Measurements from ENCODE around the gene ZNF28.
"Not testable (repeated sequence)": the region's sequence is repeated elsewhere in the genome, so short reads cannot be mapped to it uniquely, and the experiment has no call there.

The ZNF28 gene

DNA sequence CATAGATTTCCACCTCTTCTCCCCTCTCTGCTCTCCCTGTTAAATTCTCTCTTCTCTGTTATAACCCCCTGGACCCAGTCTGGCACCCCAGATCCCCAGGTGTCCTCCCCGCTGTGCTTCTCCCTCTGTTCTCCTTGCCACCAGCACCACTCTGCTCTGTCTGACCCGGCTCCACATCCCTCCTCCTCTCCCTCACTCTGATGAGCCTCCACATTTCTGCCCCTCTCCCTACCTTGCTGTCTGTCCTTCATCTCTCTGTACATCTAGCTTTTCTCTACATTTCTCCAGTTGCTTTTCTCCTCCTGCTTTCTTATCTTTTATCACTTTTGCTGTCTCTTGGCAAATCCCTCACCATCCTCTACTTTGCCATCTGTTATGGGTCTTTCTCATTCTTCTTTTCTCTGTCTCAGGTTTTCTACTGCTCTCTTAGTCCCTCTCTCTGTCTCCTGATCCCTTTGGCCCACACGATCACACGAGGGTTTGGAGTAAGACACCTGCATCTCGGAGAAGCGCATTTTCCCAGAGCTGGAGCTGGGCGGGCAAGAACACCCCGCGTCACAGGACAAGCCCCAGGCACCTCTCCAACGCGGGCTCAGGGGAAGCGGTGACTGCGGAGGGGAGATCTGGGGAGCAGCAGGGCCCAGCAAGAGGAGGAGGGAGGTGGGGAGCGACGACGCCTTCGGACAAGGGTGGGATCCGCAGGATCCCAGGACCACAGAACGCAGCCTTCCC is 795 bp downstream of the ZNF28 start:
- H2AK5ac ChIP-seq (ENCODE audit: low read length); H3K23ac ChIP-seq (ENCODE audit: low read length); H2BK120ac ChIP-seq (ENCODE audit: low read depth, low read length); H3K79me1 ChIP-seq (ENCODE audit: low read length); H3K4me1 ChIP-seq (ENCODE audit: control insufficient read depth, low read depth, low read length); H3K4me3 ChIP-seq (ENCODE audit: low read length); DNase-seq; H3K36me3 ChIP-seq (ENCODE audit: control insufficient read depth, insufficient read depth, low read length); H3K27ac ChIP-seq (ENCODE audit: low read depth, low read length); H3K27me3 ChIP-seq (ENCODE audit: insufficient read depth, low read length, poor library complexity); H4K5ac ChIP-seq (ENCODE audit: low read length); H2BK15ac ChIP-seq (replicated peaks; ENCODE audit: low read depth); H3K79me2 ChIP-seq (ENCODE audit: control insufficient read depth, insufficient read depth, low read length); H4K8ac ChIP-seq (ENCODE audit: low read depth, low read length); H2BK5ac ChIP-seq (ENCODE audit: low read length); H3K18ac ChIP-seq (ENCODE audit: low read length); H3K4ac ChIP-seq (ENCODE audit: low read depth, low read length): not testable (repeated sequence)
- Histone ChIP-seq H3K4me2 (ENCODE audit: low read length) (peak overlapping the region; percentile 56), H3K9ac (ENCODE audit: low read length) (peak overlapping the region; percentile 73), H3K56ac (ENCODE audit: low read length) (peak overlapping the region; percentile 73)
- WGBS (ENCODE audit: extremely low coverage, insufficient coverage, low lambda C conversion rate): no CpG with 5 or more reads among the region's 19 CpGs

DNA sequence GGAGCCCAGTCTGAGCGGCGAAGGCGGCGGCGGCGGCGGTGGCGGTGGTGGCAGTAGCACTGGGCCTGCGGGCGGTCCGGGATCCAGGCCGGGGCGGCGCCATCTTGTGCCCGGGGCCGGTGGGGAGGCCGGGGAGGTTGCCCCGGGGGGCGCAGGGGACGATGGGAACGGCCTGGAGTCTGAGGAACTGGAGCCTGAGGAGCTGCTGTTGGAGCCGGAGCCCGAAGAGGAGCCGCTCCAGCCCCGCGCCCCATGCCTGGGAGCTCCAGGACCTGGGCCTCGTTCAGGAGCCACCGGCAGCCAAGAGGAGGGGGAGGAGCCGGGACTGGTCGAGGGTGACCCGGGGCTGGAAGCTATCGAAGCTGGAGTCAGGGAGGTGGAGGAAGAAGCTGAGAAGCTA is 11.6 kb downstream of the ZNF28 start:
- Histone ChIP-seq H3K4ac (ENCODE audit: low read depth, low read length) (no peak overlapping the region), H3K27me3 (ENCODE audit: insufficient read depth, low read length, poor library complexity) (no peaks in the 10 kb centered on the region), H3K4me1 (ENCODE audit: control insufficient read depth, low read depth, low read length) (no peaks in the 10 kb centered on the region), H3K18ac (ENCODE audit: low read length) (no peak overlapping the region), H3K56ac (ENCODE audit: low read length) (no peak overlapping the region), H3K79me1 (ENCODE audit: low read length) (no peaks in the 10 kb centered on the region), H3K27ac (ENCODE audit: low read depth, low read length) (no peak overlapping the region), H4K8ac (ENCODE audit: low read depth, low read length) (no peak overlapping the region), H4K5ac (ENCODE audit: low read length) (no peak overlapping the region), H3K23ac (ENCODE audit: low read length) (no peak overlapping the region), H2BK5ac (ENCODE audit: low read length) (no peak overlapping the region), H2AK5ac (ENCODE audit: low read length) (no peak overlapping the region), H3K4me3 (ENCODE audit: low read length) (no peak overlapping the region), H2BK120ac (ENCODE audit: low read depth, low read length) (no peak overlapping the region), H3K4me2 (ENCODE audit: low read length) (no peak overlapping the region), H3K79me2 (ENCODE audit: control insufficient read depth, insufficient read depth, low read length) (no peaks in the 10 kb centered on the region), H3K9ac (ENCODE audit: low read length) (no peak overlapping the region), H2BK15ac (replicated peaks; ENCODE audit: low read depth) (no peak overlapping the region), H3K36me3 (ENCODE audit: control insufficient read depth, insufficient read depth, low read length) (peaks cover 4% of the 10 kb centered on the region)
- no peak for DNase-seq
- no CpG with 5 or more reads among the region's 32 CpGs for WGBS (ENCODE audit: extremely low coverage, insufficient coverage, low lambda C conversion rate)

- H3K36me3 ChIP-seq (ENCODE audit: control insufficient read depth, insufficient read depth, low read length): peaks cover 14% of the 10 kb centered on the region
- whole genome bisulfite sequencing (ENCODE audit: extremely low coverage, insufficient coverage, low lambda C conversion rate): no CpG with 5 or more reads among the region's 9 CpGs
Observed at GRCh38 chr19:52799950-52800640, 21.3 kb downstream of the ZNF28 start.

DNA sequence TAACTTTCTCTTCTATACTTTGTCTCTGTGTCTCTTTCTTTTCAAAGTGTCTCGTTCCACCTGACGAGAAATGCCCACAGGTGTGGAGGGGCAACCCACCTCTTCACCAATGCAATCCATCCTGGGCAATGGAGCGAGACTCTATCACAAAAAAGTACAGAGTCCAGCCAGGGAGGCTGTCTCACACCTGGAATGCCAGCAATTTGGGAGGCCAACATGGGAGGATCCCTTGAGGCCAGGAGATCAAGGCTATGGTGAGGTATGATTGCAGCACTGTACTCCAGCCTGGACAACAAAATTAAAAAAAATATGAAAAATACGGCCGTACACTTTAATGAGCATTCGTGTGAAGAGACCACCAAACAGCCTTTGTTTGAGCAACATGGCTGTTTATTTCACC is 32.0 kb downstream of the ZNF28 start:
- Histone ChIP-seq H3K79me2 (ENCODE audit: control insufficient read depth, insufficient read depth, low read length) (no peaks in the 10 kb centered on the region), H4K5ac (ENCODE audit: low read length) (no peak overlapping the region), H3K4me3 (ENCODE audit: low read length) (no peak overlapping the region), H2AK5ac (ENCODE audit: low read length) (no peak overlapping the region), H3K4me2 (ENCODE audit: low read length) (no peak overlapping the region), H2BK5ac (ENCODE audit: low read length) (no peak overlapping the region), H3K23ac (ENCODE audit: low read length) (no peak overlapping the region), H4K8ac (ENCODE audit: low read depth, low read length) (no peak overlapping the region), H3K9ac (ENCODE audit: low read length) (no peak overlapping the region), H3K27ac (ENCODE audit: low read depth, low read length) (no peak overlapping the region), H3K36me3 (ENCODE audit: control insufficient read depth, insufficient read depth, low read length) (no peaks in the 10 kb centered on the region), H3K4ac (ENCODE audit: low read depth, low read length) (no peak overlapping the region), H3K18ac (ENCODE audit: low read length) (no peak overlapping the region), H3K27me3 (ENCODE audit: insufficient read depth, low read length, poor library complexity) (no peaks in the 10 kb centered on the region), H2BK120ac (ENCODE audit: low read depth, low read length) (no peak overlapping the region), H3K56ac (ENCODE audit: low read length) (no peak overlapping the region), H2BK15ac (replicated peaks; ENCODE audit: low read depth) (no peak overlapping the region), H3K4me1 (ENCODE audit: control insufficient read depth, low read depth, low read length) (no peaks in the 10 kb centered on the region), H3K79me1 (ENCODE audit: low read length) (no peaks in the 10 kb centered on the region)
- DNase-seq: peak; percentile 34
- WGBS (ENCODE audit: extremely low coverage, insufficient coverage, low lambda C conversion rate): no CpG with 5 or more reads among the region's 6 CpGs

More at GRCh38 chr19:52799950-52800640, 21.3 kb downstream of the ZNF28 start:
- H3K23ac ChIP-seq (ENCODE audit: low read length); H2BK15ac ChIP-seq (replicated peaks; ENCODE audit: low read depth); H3K9ac ChIP-seq (ENCODE audit: low read length); H2AK5ac ChIP-seq (ENCODE audit: low read length); H3K79me1 ChIP-seq (ENCODE audit: low read length); H3K18ac ChIP-seq (ENCODE audit: low read length); H3K79me2 ChIP-seq (ENCODE audit: control insufficient read depth, insufficient read depth, low read length); H3K27me3 ChIP-seq (ENCODE audit: insufficient read depth, low read length, poor library complexity); H2BK5ac ChIP-seq (ENCODE audit: low read length); H4K5ac ChIP-seq (ENCODE audit: low read length); DNase-seq; H4K8ac ChIP-seq (ENCODE audit: low read depth, low read length); H3K56ac ChIP-seq (ENCODE audit: low read length); H2BK120ac ChIP-seq (ENCODE audit: low read depth, low read length); H3K4ac ChIP-seq (ENCODE audit: low read depth, low read length); H3K27ac ChIP-seq (ENCODE audit: low read depth, low read length); H3K4me2 ChIP-seq (ENCODE audit: low read length); H3K4me1 ChIP-seq (ENCODE audit: control insufficient read depth, low read depth, low read length): not testable (repeated sequence)
- peak overlapping the region; percentile 6 for H3K4me3 ChIP-seq (ENCODE audit: low read length)

- H2BK5ac ChIP-seq (ENCODE audit: low read length); H3K36me3 ChIP-seq (ENCODE audit: control insufficient read depth, insufficient read depth, low read length); H4K5ac ChIP-seq (ENCODE audit: low read length); H3K4ac ChIP-seq (ENCODE audit: low read depth, low read length); H3K27me3 ChIP-seq (ENCODE audit: insufficient read depth, low read length, poor library complexity); H2BK15ac ChIP-seq (replicated peaks; ENCODE audit: low read depth); H2BK120ac ChIP-seq (ENCODE audit: low read depth, low read length); H3K4me1 ChIP-seq (ENCODE audit: control insufficient read depth, low read depth, low read length); H3K79me2 ChIP-seq (ENCODE audit: control insufficient read depth, insufficient read depth, low read length); H3K79me1 ChIP-seq (ENCODE audit: low read length); H4K8ac ChIP-seq (ENCODE audit: low read depth, low read length); H2AK5ac ChIP-seq (ENCODE audit: low read length): not testable (repeated sequence)
- peak within 1 kb of the TSS; percentile 17 for H3K27ac ChIP-seq (ENCODE audit: low read depth, low read length)
- H3K18ac ChIP-seq (ENCODE audit: low read length): peak within 1 kb of the TSS; percentile 61
- peak within 1 kb of the TSS; percentile 85 for H3K4me2 ChIP-seq (ENCODE audit: low read length)
- peak within 1 kb of the TSS; percentile 78 for H3K9ac ChIP-seq (ENCODE audit: low read length)
- WGBS (ENCODE audit: extremely low coverage, insufficient coverage, low lambda C conversion rate): no CpG with 5 or more reads among the region's 47 CpGs
- H3K56ac ChIP-seq (ENCODE audit: low read length): peak within 1 kb of the TSS; percentile 82
- peak within 1 kb of the TSS; percentile 66 for H3K23ac ChIP-seq (ENCODE audit: low read length)
- peak; percentile 92 for DNase-seq
- H3K4me3 ChIP-seq (ENCODE audit: low read length): peak within 1 kb of the TSS; percentile 74
Observed at GRCh38 chr19:52786464-52787354, 34.7 kb downstream of the ZNF28 start, which contains the start of gene ZNF600. Gene ZNF600, minus strand, starts transcription at chr19:52786791. Its CDS starts 7,903 bp downstream, at chr19:52778888.

All from mesendoderm (in vitro differentiated cells).